IMR-90 (cell line): ENCODE results near the gene POLD4. TPM values are rescaled to one million over a fixed set of nuclear protein-coding genes. Genes with fewer than 3 reads are reported as not detected.

Experiments
- ATAC-seq: fragments of 200-7000 bp; cut with Tn5 transposase; 2 replicates; pipeline ENCODE4 v1.9.1; 2020; ENCODE audit warnings: low read depth, mild to moderate bottlenecking, moderate library complexity
- BruUV-seq: library from RNA; stranded (reverse); fragments of 400-500 nt; replicated peaks from 2 replicates; lab custom pipeline; 2021; lab: Mats Ljungman, UMichigan
- CTCF ChIA-PET: fragments of 300-600 bp; formaldehyde crosslinking; extraction: SDS; loops from one replicate; lab custom pipeline; 2021; ENCODE audit warnings: antibody characterized with exemption; lab: Yijun Ruan, JAX
- POLR2A ChIA-PET: fragments of 300-600 bp; sonication (Branson Sonifier 250); formaldehyde crosslinking; loops from one replicate; lab custom pipeline; 2022; ENCODE audit warnings: antibody characterized with exemption; ENCODE audit not compliant: unreplicated experiment; lab: Charles Lee
- DNase-seq: peaks from one replicate; pipeline ENCODE4 v3.0.0; 2013
- H2AFZ ChIP-seq: replicated peaks from 2 replicates; pipeline ENCODE3; 2013; ENCODE audit warnings: low read length, mild to moderate bottlenecking; ENCODE audit not compliant: poor library complexity
- H2AK5ac ChIP-seq: 2 replicates; pipeline ENCODE4 v1.6.1; 2013; ENCODE audit warnings: low read depth, low read length, inconsistent platforms
- H2AK9ac ChIP-seq: replicated peaks from 2 replicates; pipeline ENCODE3; 2013; ENCODE audit warnings: mild to moderate bottlenecking, low read depth, low read length, moderate library complexity; ENCODE audit not compliant: poor library complexity
- H2BK120ac ChIP-seq: 2 replicates; pipeline ENCODE4 v1.6.1; 2013; ENCODE audit warnings: low read depth, low read length, inconsistent platforms
- H2BK15ac ChIP-seq: 3 replicates; pipeline ENCODE4 v1.6.1; 2013; ENCODE audit warnings: low read depth, low read length, inconsistent platforms
- H2BK20ac ChIP-seq: 2 replicates; pipeline ENCODE4 v1.6.1; 2013; ENCODE audit warnings: low read depth, mild to moderate bottlenecking, inconsistent platforms, low read length, moderate library complexity
- H2BK5ac ChIP-seq: 2 replicates; pipeline ENCODE4 v1.6.1; 2013; ENCODE audit warnings: mild to moderate bottlenecking, low read depth, low read length, inconsistent platforms; ENCODE audit not compliant: poor library complexity, severe bottlenecking
- H3K14ac ChIP-seq: replicated peaks from 2 replicates; pipeline ENCODE4 v1.6.1; 2013; ENCODE audit warnings: low read depth, low read length, inconsistent platforms
- H3K18ac ChIP-seq: 2 replicates; pipeline ENCODE4 v1.6.1; 2013; ENCODE audit warnings: low read depth, low read length, control low read depth
- H3K23ac ChIP-seq: 2 replicates; pipeline ENCODE4 v1.6.1; 2013; ENCODE audit warnings: low read depth, low read length, inconsistent platforms
- H3K27ac ChIP-seq: 2 replicates; pipeline ENCODE4 v1.5.1; 2013; ENCODE audit warnings: mild to moderate bottlenecking, control low read depth, low read length; ENCODE audit not compliant: insufficient read depth
- H3K27me3 ChIP-seq: 2 replicates; pipeline ENCODE4 v1.6.1; 2013; ENCODE audit warnings: low read length; ENCODE audit not compliant: control insufficient read depth, insufficient read depth
- H3K36me3 ChIP-seq: 2 replicates; pipeline ENCODE4 v1.6.1; 2013; ENCODE audit warnings: low read length, mixed read lengths; ENCODE audit not compliant: control insufficient read depth, insufficient read depth
- H3K4ac ChIP-seq: 2 replicates; pipeline ENCODE4 v1.6.1; 2013; ENCODE audit warnings: low read depth, low read length, inconsistent platforms
- H3K4me1 ChIP-seq: 2 replicates; pipeline ENCODE4 v1.6.1; 2013; ENCODE audit warnings: low read length, mixed read lengths; ENCODE audit not compliant: control insufficient read depth, insufficient read depth
- H3K4me2 ChIP-seq: 2 replicates; pipeline ENCODE4 v1.6.1; 2013; ENCODE audit warnings: low read depth, mild to moderate bottlenecking, control low read depth, low read length, moderate library complexity
- H3K4me3 ChIP-seq: 2 replicates; pipeline ENCODE4 v1.5.1; 2013; ENCODE audit warnings: low read depth, mild to moderate bottlenecking, control low read depth, low read length, moderate library complexity; ENCODE audit not compliant: insufficient read depth
- H3K56ac ChIP-seq: 2 replicates; pipeline ENCODE4 v1.6.1; 2013; ENCODE audit warnings: low read length, inconsistent platforms; ENCODE audit not compliant: insufficient read depth; ENCODE audit errors: extremely low read depth
- H3K79me1 ChIP-seq, 2 experiments: 2 replicates each; pipeline ENCODE4 v1.6.1; 2013; ENCODE audit warnings: low read length in 2 of 2, inconsistent platforms in 1 of 2, low read depth in 1 of 2
- H3K9ac ChIP-seq: 2 replicates; pipeline ENCODE4 v1.6.1; 2013; ENCODE audit warnings: low read depth, low read length, control low read depth
- H3K9me1 ChIP-seq: 2 replicates; pipeline ENCODE4 v1.6.1; 2013; ENCODE audit warnings: low read length, inconsistent platforms; ENCODE audit not compliant: insufficient read depth
- H3K9me3 ChIP-seq: 2 replicates; pipeline ENCODE4 v1.6.1; 2013; ENCODE audit warnings: low read length; ENCODE audit not compliant: control insufficient read depth, insufficient read depth
- H4K20me1 ChIP-seq: 2 replicates; pipeline ENCODE4 v1.6.1; 2013; ENCODE audit warnings: low read length, inconsistent platforms; ENCODE audit not compliant: insufficient read depth
- H4K5ac ChIP-seq: 2 replicates; pipeline ENCODE4 v1.6.1; 2013; ENCODE audit warnings: mild to moderate bottlenecking, low read depth, low read length, control low read depth
- H4K8ac ChIP-seq, 2 experiments: 2 replicates each; pipeline ENCODE4 v1.6.1; 2013; ENCODE audit warnings: low read depth in 2 of 2, low read length in 2 of 2, control low read depth in 1 of 2, inconsistent platforms in 1 of 2
- H4K91ac ChIP-seq: 2 replicates; pipeline ENCODE4 v1.6.1; 2013; ENCODE audit warnings: low read depth, low read length, inconsistent platforms; ENCODE audit not compliant: insufficient read depth
- BHLHE40 ChIP-seq: fragments of 150-350 bp; IDR thresholded peaks from 2 replicates; pipeline ENCODE4 v1.6.1; 2016; ENCODE audit warnings: mild to moderate bottlenecking, low read depth, low read length
- CTCF ChIP-seq: conservative IDR thresholded peaks from 2 replicates; pipeline ENCODE4 v1.5.1; 2012; ENCODE audit warnings: mild to moderate bottlenecking, low read depth, low read length, improper control_type of control experiment
- MAFK ChIP-seq: IDR thresholded peaks from 2 replicates; pipeline ENCODE4 v1.6.1; 2012; ENCODE audit warnings: low read depth, low read length, improper control_type of control experiment
- WGBS, 2 experiments: methylation state at CpG; one replicate each; pipeline versions ENCODE4 v1.1.5 to v1.1.7; 2013; ENCODE audit warnings: missing lambda C conversion rate in 2 of 2; ENCODE audit not compliant: insufficient read length in 1 of 2; ENCODE audit errors: extremely low coverage in 2 of 2; 5-methylcytosine and 5-hydroxymethylcytosine counted together
- dilution Hi-C: fragments of 300-500 bp; cut with HindIII; formaldehyde crosslinking; loops from one replicate; pipeline ENCODE4 v1.14.3; 2018; ENCODE audit warnings: low sequenced_read_pairs; ENCODE audit not compliant: unreplicated experiment
- in situ Hi-C: fragments of 300-500 bp; cut with MboI; formaldehyde crosslinking; loops from 3 replicates; pipeline ENCODE4 v1.14.3; 2019; ENCODE audit warnings: low sequenced_read_pairs, inconsistent platforms, mixed read lengths
- intact Hi-C: fragments of 100-400 bp; cut with micrococcal nuclease; formaldehyde crosslinking; loops from 2 replicates; pipeline ENCODE4 v1.10.0; 2022
- polyA plus RNA-seq, 3 experiments: library from polyadenylated mRNA; depleted of rRNA; stranded (reverse); fragments of >200 nt; gene quantifications; 2 replicates each; pipeline ENCODE4 v1.2.3, GENCODE V29; 2012; ENCODE audit warnings: low replicate concordance in 1 of 3
- total RNA-seq: library from RNA; depleted of rRNA; stranded (reverse); fragments of >200 nt; gene quantifications from 2 replicates; pipeline ENCODE4 v1.2.3, GENCODE V29; 2012

POLD4 gene
- total and polyA plus RNA-seq, 2 of the 4 experiments (the other 2 are of a cell fraction): 46.4 to 133 TPM

- TF ChIP-seq CTCF: no peak
Measured at GRCh38 chr11:67396259-67396581, 42.9 kb upstream of the POLD4 start (continued).

GRCh38 chr11:67395555-67396258 lies 42.4 kb upstream of the POLD4 start:
- no peak overlapping the region for H2AK9ac ChIP-seq
- no peak overlapping the region for H3K27ac ChIP-seq
- no peak overlapping the region for H2BK15ac ChIP-seq
- ChIA-PET CTCF (no interaction called here), POLR2A (interaction anchor here (0.8 kb wide), 1 partner anchor 26 kb away, joined by 3 read pairs; no protein-coding TSS in a partner anchor)
- H2AFZ ChIP-seq: peak overlapping the region; percentile 14
- H4K5ac ChIP-seq: no peak overlapping the region
- no peak overlapping the region for H4K91ac ChIP-seq
- no peak overlapping the region for H3K14ac ChIP-seq
- peaks cover 43% of the 10 kb centered on the region for H3K36me3 ChIP-seq
- TF ChIP-seq MAFK (peak; percentile 67), BHLHE40 (no peak)
- no peak overlapping the region for H3K9ac ChIP-seq
- H3K23ac ChIP-seq: no peak overlapping the region
- no peak overlapping the region for H4K8ac ChIP-seq
- dilution Hi-C loops: no loop called here
- intact Hi-C loops: no loop called here
- no peak overlapping the region for H2BK5ac ChIP-seq
- no peaks in the 10 kb centered on the region for H3K9me1 ChIP-seq
- no peaks in the 10 kb centered on the region for H3K27me3 ChIP-seq
- peaks cover 28% of the 10 kb centered on the region for H4K20me1 ChIP-seq
- DNase-seq: no peak
- no peak overlapping the region for H2AK5ac ChIP-seq
- H3K9me3 ChIP-seq: no peaks in the 10 kb centered on the region
- no peak overlapping the region for H3K18ac ChIP-seq
- ATAC-seq: no peak
- WGBS, 2 experiments: 98% methylated on average over 8 of the region's 19 CpGs; no CpG with 5 or more reads in 1 of the 2 experiments
- no peak overlapping the region for H3K4ac ChIP-seq
- H3K4me3 ChIP-seq: no peak overlapping the region
- H3K79me1 ChIP-seq: peaks cover 22 to 48% of the 10 kb centered on the region in 2 experiments; a peak in 3 of 4 replicates
- no peak overlapping the region for H2BK120ac ChIP-seq
- BruUV-seq: no TSS peak
- peaks cover 12% of the 10 kb centered on the region for H3K4me1 ChIP-seq
- no peak overlapping the region for H3K56ac ChIP-seq
- no peak overlapping the region for H3K4me2 ChIP-seq
- in situ Hi-C loops: no loop called here
- H2BK20ac ChIP-seq: no peak overlapping the region
